HepG2 (cell line): Measurements from ENCODE around the gene SBK2. TPM values are rescaled to one million over a fixed set of nuclear protein-coding genes. Genes with fewer than 3 reads are reported as not detected.

Experiments used
- HMG20B ChIP-seq: conservative IDR thresholded peaks from 2 replicates; pipeline ENCODE4 v1.6.1; 2016; ENCODE audit warnings: missing genetic modification reagents, missing compliant biosample characterization
- IRF2 ChIP-seq: IDR thresholded peaks from 2 replicates; pipeline ENCODE4 v1.6.1; 2018; ENCODE audit warnings: missing genetic modification reagents, missing compliant biosample characterization
- SMYD3 ChIP-seq: sonication (generic); formaldehyde crosslinking; IDR thresholded peaks from 2 replicates; pipeline ENCODE4 v1.8.1; 2023; ENCODE audit warnings: mild to moderate bottlenecking, missing genetic modification reagents
- SP2 ChIP-seq: sonication (generic); formaldehyde crosslinking; IDR thresholded peaks from 2 replicates; pipeline ENCODE4 v1.5.1; 2020; ENCODE audit warnings: mild to moderate bottlenecking, missing genetic modification reagents
- TFDP1 ChIP-seq: IDR thresholded peaks from 2 replicates; pipeline ENCODE4 v1.6.1; 2016; ENCODE audit warnings: missing compliant biosample characterization, missing genetic modification reagents, borderline replicate concordance
- ZGPAT ChIP-seq: IDR thresholded peaks from 2 replicates; pipeline ENCODE4 v1.6.1; 2016; ENCODE audit warnings: mild to moderate bottlenecking
- ZNF333 ChIP-seq: sonication (generic); formaldehyde crosslinking; IDR thresholded peaks from 2 replicates; pipeline ENCODE4 v1.4.0; 2020; ENCODE audit warnings: mild to moderate bottlenecking, missing genetic modification reagents, borderline replicate concordance
- ZNF414 ChIP-seq: sonication (generic); formaldehyde crosslinking; IDR thresholded peaks from 2 replicates; pipeline ENCODE4 v1.5.0; 2020; ENCODE audit warnings: missing genetic modification reagents
- ZNF552 ChIP-seq: sonication (generic); formaldehyde crosslinking; IDR thresholded peaks from 2 replicates; pipeline ENCODE4 v1.9.0; 2022; ENCODE audit warnings: missing genetic modification reagents, mild to moderate bottlenecking, borderline replicate concordance
- ZNF704 ChIP-seq: sonication (generic); formaldehyde crosslinking; IDR thresholded peaks from 2 replicates; pipeline ENCODE4 v1.8.1; 2023; ENCODE audit warnings: mild to moderate bottlenecking, inconsistent platforms, moderate library complexity, missing genetic modification reagents, borderline replicate concordance
- polyA plus RNA-seq, 8 experiments: library from polyadenylated mRNA; depleted of rRNA in 3 of 8; stranded (reverse) in 7 of 8; unstranded in 1 of 8; fragments of >200 nt; fragmentation: Illumina TruSeq in 4 of 8; extraction: Trizol in 4 of 8; gene quantifications; 2 replicates each; pipeline versions ENCODE4 v1.2.1 to v1.2.3, GENCODE V29; 2011 to 2016; ENCODE audit warnings: low read depth in 4 of 8, missing spikeins in 1 of 8, mixed read lengths in 1 of 8; ENCODE audit not compliant: insufficient read depth in 1 of 8
- total RNA-seq, 5 experiments: library from RNA; depleted of rRNA; stranded (reverse); fragments of >200 nt; fragmentation: Illumina TruSeq; extraction: Trizol; gene quantifications; 2 replicates each; pipeline ENCODE4 v1.2.3, GENCODE V29; 2016; ENCODE audit warnings: low read depth in 1 of 5
- TF ChIP-seq, protein P1 (sequence below): sonication (generic); formaldehyde crosslinking; IDR thresholded peaks from 2 replicates; pipeline ENCODE4 v1.4.0; 2020; ENCODE audit warnings: missing genetic modification reagents
- TF ChIP-seq, protein P2 (sequence below): fragments of 450-650 bp; IDR thresholded peaks from 2 replicates; pipeline ENCODE4 v1.6.1; 2016

Gene SBK2
- total and polyA plus RNA-seq, 2 of the 13 experiments (the other 11 are each of a cell fraction or from before 2014, with no cell fraction given), result 0.24 TPM; not detected in 1

- TF ChIP-seq, protein P1, sequence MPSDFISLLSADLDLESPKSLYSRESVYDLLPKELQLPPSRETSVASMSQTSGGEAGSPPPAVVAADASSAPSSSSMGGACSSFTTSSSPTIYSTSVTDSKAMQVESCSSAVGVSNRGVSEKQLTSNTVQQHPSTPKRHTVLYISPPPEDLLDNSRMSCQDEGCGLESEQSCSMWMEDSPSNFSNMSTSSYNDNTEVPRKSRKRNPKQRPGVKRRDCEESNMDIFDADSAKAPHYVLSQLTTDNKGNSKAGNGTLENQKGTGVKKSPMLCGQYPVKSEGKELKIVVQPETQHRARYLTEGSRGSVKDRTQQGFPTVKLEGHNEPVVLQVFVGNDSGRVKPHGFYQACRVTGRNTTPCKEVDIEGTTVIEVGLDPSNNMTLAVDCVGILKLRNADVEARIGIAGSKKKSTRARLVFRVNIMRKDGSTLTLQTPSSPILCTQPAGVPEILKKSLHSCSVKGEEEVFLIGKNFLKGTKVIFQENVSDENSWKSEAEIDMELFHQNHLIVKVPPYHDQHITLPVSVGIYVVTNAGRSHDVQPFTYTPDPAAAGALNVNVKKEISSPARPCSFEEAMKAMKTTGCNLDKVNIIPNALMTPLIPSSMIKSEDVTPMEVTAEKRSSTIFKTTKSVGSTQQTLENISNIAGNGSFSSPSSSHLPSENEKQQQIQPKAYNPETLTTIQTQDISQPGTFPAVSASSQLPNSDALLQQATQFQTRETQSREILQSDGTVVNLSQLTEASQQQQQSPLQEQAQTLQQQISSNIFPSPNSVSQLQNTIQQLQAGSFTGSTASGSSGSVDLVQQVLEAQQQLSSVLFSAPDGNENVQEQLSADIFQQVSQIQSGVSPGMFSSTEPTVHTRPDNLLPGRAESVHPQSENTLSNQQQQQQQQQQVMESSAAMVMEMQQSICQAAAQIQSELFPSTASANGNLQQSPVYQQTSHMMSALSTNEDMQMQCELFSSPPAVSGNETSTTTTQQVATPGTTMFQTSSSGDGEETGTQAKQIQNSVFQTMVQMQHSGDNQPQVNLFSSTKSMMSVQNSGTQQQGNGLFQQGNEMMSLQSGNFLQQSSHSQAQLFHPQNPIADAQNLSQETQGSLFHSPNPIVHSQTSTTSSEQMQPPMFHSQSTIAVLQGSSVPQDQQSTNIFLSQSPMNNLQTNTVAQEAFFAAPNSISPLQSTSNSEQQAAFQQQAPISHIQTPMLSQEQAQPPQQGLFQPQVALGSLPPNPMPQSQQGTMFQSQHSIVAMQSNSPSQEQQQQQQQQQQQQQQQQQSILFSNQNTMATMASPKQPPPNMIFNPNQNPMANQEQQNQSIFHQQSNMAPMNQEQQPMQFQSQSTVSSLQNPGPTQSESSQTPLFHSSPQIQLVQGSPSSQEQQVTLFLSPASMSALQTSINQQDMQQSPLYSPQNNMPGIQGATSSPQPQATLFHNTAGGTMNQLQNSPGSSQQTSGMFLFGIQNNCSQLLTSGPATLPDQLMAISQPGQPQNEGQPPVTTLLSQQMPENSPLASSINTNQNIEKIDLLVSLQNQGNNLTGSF (CRISPR knock-in tag), result no peak
- TF ChIP-seq, protein P2, sequence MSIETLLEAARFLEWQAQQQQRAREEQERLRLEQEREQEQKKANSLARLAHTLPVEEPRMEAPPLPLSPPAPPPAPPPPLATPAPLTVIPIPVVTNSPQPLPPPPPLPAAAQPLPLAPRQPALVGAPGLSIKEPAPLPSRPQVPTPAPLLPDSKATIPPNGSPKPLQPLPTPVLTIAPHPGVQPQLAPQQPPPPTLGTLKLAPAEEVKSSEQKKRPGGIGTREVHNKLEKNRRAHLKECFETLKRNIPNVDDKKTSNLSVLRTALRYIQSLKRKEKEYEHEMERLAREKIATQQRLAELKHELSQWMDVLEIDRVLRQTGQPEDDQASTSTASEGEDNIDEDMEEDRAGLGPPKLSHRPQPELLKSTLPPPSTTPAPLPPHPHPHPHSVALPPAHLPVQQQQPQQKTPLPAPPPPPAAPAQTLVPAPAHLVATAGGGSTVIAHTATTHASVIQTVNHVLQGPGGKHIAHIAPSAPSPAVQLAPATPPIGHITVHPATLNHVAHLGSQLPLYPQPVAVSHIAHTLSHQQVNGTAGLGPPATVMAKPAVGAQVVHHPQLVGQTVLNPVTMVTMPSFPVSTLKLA, result no peak
- TF ChIP-seq SMYD3 (CRISPR knock-in tag) (no peak), IRF2 (no peak), ZNF552 (CRISPR knock-in tag) (no peak), HMG20B (no peak), TFDP1 (no peak), ZGPAT (CRISPR knock-in tag) (no peak), ZNF414 (CRISPR knock-in tag) (no peak), SP2 (no peak), ZNF704 (CRISPR knock-in tag) (no peak), ZNF333 (CRISPR knock-in tag) (no peak)
Measured at GRCh38 chr19:55546822-55547614, 10.1 kb upstream of the SBK2 start (continued).
